ENCODE results near the gene ATP11B. TPM values are rescaled to one million over a fixed set of nuclear protein-coding genes. Genes with fewer than 3 reads are reported as not detected.
"Not testable (repeated sequence)": the region's sequence is repeated elsewhere in the genome, so short reads cannot be mapped to it uniquely, and the experiment has no call there.

The ATP11B gene
- total and polyA plus RNA-seq, 5 donors from 2014 or later, result 26.8 to 151 (median 39.5) TPM

DNA sequence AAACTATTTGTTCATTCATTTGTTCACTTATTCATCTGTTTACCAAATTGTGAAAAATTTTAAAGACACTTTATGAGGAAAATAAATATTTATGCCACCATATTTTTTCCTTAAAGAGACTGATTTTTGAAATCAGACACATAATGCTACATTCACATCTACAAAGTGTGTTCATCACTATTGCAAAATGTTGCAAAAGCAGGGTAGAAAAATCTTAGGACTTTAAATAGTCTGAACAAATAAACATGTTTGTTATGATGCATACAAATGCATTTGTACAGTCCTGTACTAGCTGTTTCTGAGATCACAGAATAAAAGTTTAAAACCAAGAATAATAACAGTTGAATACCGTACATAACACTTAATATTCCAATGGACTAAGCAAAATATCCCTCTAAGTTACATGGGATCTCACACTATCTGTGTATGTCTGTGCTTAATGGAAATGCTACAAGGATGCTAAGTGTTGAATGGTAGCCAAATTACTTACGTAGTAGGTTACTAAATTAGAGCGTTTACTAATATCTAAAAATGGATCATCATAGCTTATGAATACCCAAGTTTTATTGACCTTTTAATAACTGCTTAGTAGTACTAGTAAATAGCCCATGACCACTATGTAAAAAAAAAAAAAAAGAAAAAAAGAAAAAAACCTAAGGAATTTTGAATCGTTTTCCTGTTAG is 25.1 kb downstream of the ATP11B start:
- Mint-ChIP-seq H3K27me3 (no peaks in the 10 kb centered on the region), H3K9me3 (no peaks in the 10 kb centered on the region), H3K27ac (no peak overlapping the region), H3K4me3 (no peak overlapping the region), H3K36me3 (peaks cover 19% of the 10 kb centered on the region), H3K4me1 (peaks cover 33 to 70% (median 43%) of the 10 kb centered on the region in 4 donors)
- Histone ChIP-seq H3K27me3 (ENCODE audit: control insufficient read depth, insufficient read depth, low read length) (no peaks in the 10 kb centered on the region), H3K9me3 (ENCODE audit: control insufficient read depth in 2 of 2, low read length in 2 of 2) (no peaks in the 10 kb centered on the region), H3K36me3 (ENCODE audit: control insufficient read depth, insufficient read depth, low read length) (peaks cover 18% of the 10 kb centered on the region), H3K4me3 (ENCODE audit: low read depth, low read length) (peak overlapping the region; percentile 28), H3K4me1 (ENCODE audit: control insufficient read depth, insufficient read depth, low read length, poor library complexity, severe bottlenecking) (peaks cover 18% of the 10 kb centered on the region), H3K27ac (ENCODE audit: insufficient read depth, low read length, poor library complexity, severe bottlenecking) (no peak overlapping the region)
- ATAC-seq (ENCODE audit: low read depth in 2 of 2) (no peak), DNase-seq (no peak)

DNA sequence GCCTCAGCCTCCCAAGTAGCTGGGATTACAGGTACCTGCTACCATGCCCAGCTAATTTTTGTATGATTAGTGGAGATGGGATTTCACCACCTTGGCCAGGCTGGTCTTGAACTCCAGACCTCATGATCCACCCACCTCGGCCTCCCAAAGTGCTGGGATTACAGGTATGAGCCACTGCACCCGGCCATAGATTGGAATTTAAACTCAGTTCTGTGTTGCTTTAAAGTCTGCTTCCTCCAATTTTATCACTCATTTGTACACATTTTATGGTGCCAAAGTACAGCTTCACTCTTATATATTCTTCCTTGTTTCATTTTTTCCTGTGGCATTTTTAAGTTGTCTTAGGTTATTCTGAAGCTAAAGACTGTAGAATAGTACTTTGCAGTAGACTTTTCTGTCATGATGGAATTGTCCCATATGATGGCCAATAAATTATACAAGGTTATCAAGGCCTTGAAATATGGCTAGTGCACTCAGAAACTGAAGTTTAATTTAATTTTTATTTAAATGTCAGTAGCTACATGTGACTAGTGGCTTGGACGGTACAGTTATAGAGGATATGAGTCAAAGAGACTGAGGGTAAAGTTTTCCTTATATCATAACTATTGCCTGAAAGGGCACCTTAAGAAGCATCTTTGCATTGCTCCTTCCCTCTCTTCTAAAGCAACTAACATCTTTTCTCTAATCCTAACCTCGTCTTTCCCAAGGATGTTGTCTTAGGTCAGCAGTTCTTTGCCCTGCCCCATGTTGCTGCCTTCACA is 28.1 kb downstream of the ATP11B start:
- Mint-ChIP-seq H3K4me1 (peaks cover 34 to 72% (median 48%) of the 10 kb centered on the region in 4 donors), H3K27me3 (no peaks in the 10 kb centered on the region), H3K4me3 (no peak overlapping the region), H3K9me3 (peaks cover 0 to 2% (median 0%) of the 10 kb centered on the region in 7 donors), H3K36me3 (peaks cover 32% of the 10 kb centered on the region), H3K27ac (no peak overlapping the region)
- H3K27me3 ChIP-seq (ENCODE audit: control insufficient read depth, insufficient read depth, low read length), result no peaks in the 10 kb centered on the region
- no peaks in the 10 kb centered on the region for H3K9me3 ChIP-seq (ENCODE audit: control insufficient read depth in 2 of 2, low read length in 2 of 2)
- H3K27ac ChIP-seq (ENCODE audit: insufficient read depth, low read length, poor library complexity, severe bottlenecking), result no peak overlapping the region
- no peak for ATAC-seq (ENCODE audit: low read depth in 2 of 2)
- DNase-seq, result no peak
- peaks cover 21% of the 10 kb centered on the region for H3K36me3 ChIP-seq (ENCODE audit: control insufficient read depth, insufficient read depth, low read length)
- no peak overlapping the region for H3K4me3 ChIP-seq (ENCODE audit: low read depth, low read length)
- H3K4me1 ChIP-seq (ENCODE audit: control insufficient read depth, insufficient read depth, low read length, poor library complexity, severe bottlenecking), result no peaks in the 10 kb centered on the region

DNA sequence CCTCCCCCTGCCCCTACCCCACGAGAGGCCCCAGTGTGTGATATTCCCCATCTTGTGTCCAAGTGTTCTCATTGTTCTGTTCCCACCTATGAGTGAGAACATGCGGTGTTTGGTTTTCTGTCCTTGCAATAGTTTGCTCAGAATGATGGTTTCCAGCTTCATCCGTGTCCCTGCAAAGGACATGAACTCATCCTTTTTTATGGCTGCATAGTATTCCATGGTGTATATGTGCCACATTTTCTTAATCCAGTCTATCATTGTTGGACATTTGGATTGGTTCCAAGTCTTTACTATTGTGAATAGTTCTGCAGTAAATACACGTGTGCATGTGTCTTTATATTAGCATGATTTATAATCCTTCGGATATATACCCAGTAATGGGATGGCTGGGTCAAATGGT is 29.0 kb downstream of the ATP11B start:
- not testable (repeated sequence) for H3K27me3 Mint-ChIP-seq; H3K4me1 ChIP-seq (ENCODE audit: control insufficient read depth, insufficient read depth, low read length, poor library complexity, severe bottlenecking); H3K4me3 Mint-ChIP-seq; H3K27ac Mint-ChIP-seq; H3K4me3 ChIP-seq (ENCODE audit: low read depth, low read length); H3K9me3 ChIP-seq (ENCODE audit: control insufficient read depth in 2 of 2, low read length in 2 of 2); DNase-seq; H3K27me3 ChIP-seq (ENCODE audit: control insufficient read depth, insufficient read depth, low read length); ATAC-seq (ENCODE audit: low read depth in 2 of 2); H3K27ac ChIP-seq (ENCODE audit: insufficient read depth, low read length, poor library complexity, severe bottlenecking); H3K9me3 Mint-ChIP-seq
- H3K36me3 ChIP-seq (ENCODE audit: control insufficient read depth, insufficient read depth, low read length), result peaks cover 24% of the 10 kb centered on the region
- H3K36me3 Mint-ChIP-seq, result peaks cover 37% of the 10 kb centered on the region
- peaks cover 41 to 72% (median 45%) of the 10 kb centered on the region in 4 donors for H3K4me1 Mint-ChIP-seq

DNA sequence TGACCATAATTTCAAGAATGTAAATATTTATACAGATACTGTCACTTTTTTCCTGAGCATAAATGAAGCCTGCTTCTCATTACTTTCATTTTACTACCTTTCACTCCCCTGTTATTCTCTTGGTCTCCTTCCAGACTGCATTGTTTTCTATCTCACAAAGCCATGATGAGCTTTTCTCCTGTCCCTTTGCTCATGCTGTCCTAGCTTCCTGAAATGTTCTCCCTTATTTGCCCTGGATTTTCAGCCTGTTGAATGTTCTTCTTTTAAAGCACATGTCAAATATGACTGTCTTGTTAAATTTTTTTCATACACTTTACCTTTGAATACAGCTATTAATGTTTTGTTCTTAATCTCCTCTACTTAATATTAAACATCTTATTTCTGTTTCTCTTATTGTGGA is 31.7 kb downstream of the ATP11B start:
- peaks cover 0 to 2% (median 0%) of the 10 kb centered on the region in 7 donors for H3K9me3 Mint-ChIP-seq
- no peaks in the 10 kb centered on the region for H3K4me1 ChIP-seq (ENCODE audit: control insufficient read depth, insufficient read depth, low read length, poor library complexity, severe bottlenecking)
- H3K4me1 Mint-ChIP-seq, result peaks cover 27 to 59% (median 37%) of the 10 kb centered on the region in 4 donors
- ATAC-seq (ENCODE audit: low read depth in 2 of 2), result no peak
- no peak overlapping the region for H3K27ac Mint-ChIP-seq
- peaks cover 29% of the 10 kb centered on the region for H3K36me3 ChIP-seq (ENCODE audit: control insufficient read depth, insufficient read depth, low read length)
- no peaks in the 10 kb centered on the region for H3K9me3 ChIP-seq (ENCODE audit: control insufficient read depth in 2 of 2, low read length in 2 of 2)
- peaks cover 40% of the 10 kb centered on the region for H3K36me3 Mint-ChIP-seq
- no peak for DNase-seq
- H3K27ac ChIP-seq (ENCODE audit: insufficient read depth, low read length, poor library complexity, severe bottlenecking), result no peak overlapping the region
- no peak overlapping the region for H3K4me3 Mint-ChIP-seq
- no peaks in the 10 kb centered on the region for H3K27me3 ChIP-seq (ENCODE audit: control insufficient read depth, insufficient read depth, low read length)
- H3K4me3 ChIP-seq (ENCODE audit: low read depth, low read length), result peak overlapping the region; percentile 22
- H3K27me3 Mint-ChIP-seq, result no peaks in the 10 kb centered on the region

DNA sequence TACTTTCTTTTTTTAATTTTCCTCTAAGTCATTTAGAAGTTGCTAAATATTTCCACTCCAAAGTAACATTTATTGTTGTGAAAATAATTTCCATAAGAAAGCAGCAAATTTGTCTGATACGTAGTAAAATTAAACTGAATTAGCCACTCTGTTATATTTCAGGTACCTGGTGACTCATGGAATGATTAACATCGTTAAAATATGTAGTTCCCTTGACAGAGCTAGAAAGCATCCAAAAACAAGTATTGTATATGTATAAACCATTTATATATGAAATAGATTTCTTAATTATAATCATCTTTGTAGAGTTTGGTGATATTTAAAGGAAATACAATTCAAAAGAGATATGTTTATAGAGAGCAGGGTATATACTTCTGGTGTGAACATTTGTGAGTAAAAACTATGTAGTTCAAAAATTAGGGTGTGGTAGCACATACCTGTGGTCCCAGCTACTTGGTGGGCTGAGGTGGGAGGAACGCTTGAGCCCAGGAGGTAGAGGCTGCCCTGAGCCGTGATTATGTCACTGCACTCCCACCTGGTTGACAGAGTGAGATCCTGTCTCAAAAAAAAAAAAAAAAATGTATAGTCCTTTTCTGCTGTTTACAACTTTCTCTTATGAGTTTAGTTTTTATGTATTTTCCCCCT is 36.6 kb downstream of the ATP11B start:
- H3K9me3 ChIP-seq (ENCODE audit: control insufficient read depth in 2 of 2, low read length in 2 of 2), result no peaks in the 10 kb centered on the region
- no peak overlapping the region for H3K4me3 Mint-ChIP-seq
- no peak overlapping the region for H3K4me3 ChIP-seq (ENCODE audit: low read depth, low read length)
- peaks cover 54% of the 10 kb centered on the region for H3K36me3 ChIP-seq (ENCODE audit: control insufficient read depth, insufficient read depth, low read length)
- peaks cover 30% of the 10 kb centered on the region for H3K36me3 Mint-ChIP-seq
- H3K27me3 Mint-ChIP-seq, result no peaks in the 10 kb centered on the region
- no peaks in the 10 kb centered on the region for H3K27me3 ChIP-seq (ENCODE audit: control insufficient read depth, insufficient read depth, low read length)
- DNase-seq (no peak), ATAC-seq (ENCODE audit: low read depth in 2 of 2) (no peak)
- H3K4me1 ChIP-seq (ENCODE audit: control insufficient read depth, insufficient read depth, low read length, poor library complexity, severe bottlenecking), result no peaks in the 10 kb centered on the region
- H3K9me3 Mint-ChIP-seq, result peaks cover 0 to 2% (median 0%) of the 10 kb centered on the region in 7 donors
- peaks cover 24 to 35% (median 32%) of the 10 kb centered on the region in 4 donors for H3K4me1 Mint-ChIP-seq
- no peak overlapping the region for H3K27ac Mint-ChIP-seq
- H3K27ac ChIP-seq (ENCODE audit: insufficient read depth, low read length, poor library complexity, severe bottlenecking), result no peak overlapping the region

DNA sequence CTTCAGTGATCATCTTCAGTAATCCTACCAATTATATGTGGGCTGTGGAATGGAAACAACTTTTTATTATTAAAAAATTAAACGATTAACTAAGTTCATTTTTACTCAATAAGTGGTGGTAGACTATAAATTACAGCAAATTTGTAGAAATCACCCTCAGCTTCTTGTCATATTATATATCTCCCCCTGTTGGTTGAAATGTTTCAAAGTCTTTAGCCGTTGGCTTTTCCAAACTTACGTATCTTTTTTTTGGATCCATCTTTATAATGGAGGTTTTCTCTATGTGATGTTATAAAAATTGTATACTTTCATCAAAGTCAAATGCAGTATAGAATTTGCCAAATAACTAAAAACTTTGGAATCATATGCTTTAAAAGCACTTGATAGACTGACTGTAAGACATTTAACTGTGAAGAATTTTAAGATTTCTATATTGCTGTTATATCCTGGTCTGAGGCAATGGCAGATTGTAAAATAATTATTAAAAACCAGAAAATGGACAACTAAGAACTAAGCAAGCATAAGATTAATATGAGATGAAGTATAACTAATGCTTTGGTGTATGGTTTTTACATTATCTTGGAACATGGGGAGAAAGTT is 44.7 kb downstream of the ATP11B start:
- Histone ChIP-seq H3K27me3 (ENCODE audit: control insufficient read depth, insufficient read depth, low read length) (no peaks in the 10 kb centered on the region), H3K36me3 (ENCODE audit: control insufficient read depth, insufficient read depth, low read length) (peaks cover 75% of the 10 kb centered on the region), H3K27ac (ENCODE audit: insufficient read depth, low read length, poor library complexity, severe bottlenecking) (no peak overlapping the region), H3K4me3 (ENCODE audit: low read depth, low read length) (no peak overlapping the region), H3K4me1 (ENCODE audit: control insufficient read depth, insufficient read depth, low read length, poor library complexity, severe bottlenecking) (no peaks in the 10 kb centered on the region), H3K9me3 (ENCODE audit: control insufficient read depth in 2 of 2, low read length in 2 of 2) (no peaks in the 10 kb centered on the region)
- no peak overlapping the region for H3K4me3 Mint-ChIP-seq
- peak in 2 of 3 donors; percentile 28 for DNase-seq
- H3K36me3 Mint-ChIP-seq, result peaks cover 52% of the 10 kb centered on the region
- ATAC-seq (ENCODE audit: low read depth in 2 of 2), result no peak
- H3K27me3 Mint-ChIP-seq, result no peaks in the 10 kb centered on the region
- no peak overlapping the region for H3K27ac Mint-ChIP-seq
- peaks cover 3 to 21% (median 11%) of the 10 kb centered on the region in 4 donors for H3K4me1 Mint-ChIP-seq
- H3K9me3 Mint-ChIP-seq, result no peaks in the 10 kb centered on the region

DNA sequence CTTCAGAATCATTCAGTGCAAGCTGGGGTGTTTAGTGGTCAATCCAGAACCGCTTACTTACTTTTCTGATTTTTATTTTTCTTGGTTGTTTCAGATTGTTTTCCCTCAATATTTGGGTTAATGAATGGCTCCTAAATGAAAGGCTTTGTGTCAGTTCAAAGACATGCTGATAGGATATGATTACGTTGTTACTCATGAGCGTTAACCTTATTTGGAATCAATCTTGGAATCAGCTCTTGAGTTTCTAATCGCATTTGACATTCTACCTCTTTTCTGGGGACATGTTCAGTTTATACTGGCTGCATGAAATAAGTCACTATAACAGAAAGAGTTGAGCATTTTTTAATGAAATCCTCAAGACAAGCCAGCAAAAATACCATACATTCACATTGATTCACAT is 50.2 kb downstream of the ATP11B start:
- H3K4me3 ChIP-seq (ENCODE audit: low read depth, low read length), result no peak overlapping the region
- Mint-ChIP-seq H3K27me3 (no peaks in the 10 kb centered on the region), H3K4me1 (peaks cover 0 to 8% (median 5%) of the 10 kb centered on the region in 4 donors), H3K27ac (no peak overlapping the region), H3K4me3 (no peak overlapping the region), H3K36me3 (peaks cover 62% of the 10 kb centered on the region), H3K9me3 (no peaks in the 10 kb centered on the region)
- no peak overlapping the region for H3K27ac ChIP-seq (ENCODE audit: insufficient read depth, low read length, poor library complexity, severe bottlenecking)
- peaks cover 64% of the 10 kb centered on the region for H3K36me3 ChIP-seq (ENCODE audit: control insufficient read depth, insufficient read depth, low read length)
- H3K27me3 ChIP-seq (ENCODE audit: control insufficient read depth, insufficient read depth, low read length), result no peaks in the 10 kb centered on the region
- H3K9me3 ChIP-seq (ENCODE audit: control insufficient read depth in 2 of 2, low read length in 2 of 2), result no peaks in the 10 kb centered on the region
- no peaks in the 10 kb centered on the region for H3K4me1 ChIP-seq (ENCODE audit: control insufficient read depth, insufficient read depth, low read length, poor library complexity, severe bottlenecking)
- ATAC-seq (ENCODE audit: low read depth in 2 of 2) (no peak), DNase-seq (no peak)
